CD8-positive, alpha-beta memory T cell (primary cell): ENCODE results near the gene TBC1D2. TPM values are rescaled to one million over a fixed set of nuclear protein-coding genes. Genes with fewer than 3 reads are reported as not detected.

Source experiments
- CTCF ChIA-PET: fragments of 350-600 bp; sonication (Branson Sonifier 250); formaldehyde crosslinking; loops from one replicate; lab custom pipeline; 2021; ENCODE audit warnings: antibody characterized with exemption; lab: Charles Lee
- POLR2A ChIA-PET: fragments of 350-600 bp; sonication (Branson Sonifier 250); formaldehyde crosslinking; loops from one replicate; lab custom pipeline; 2021; ENCODE audit warnings: antibody characterized with exemption; lab: Charles Lee
- DNase-seq, 5 donors: peaks; one replicate each; pipeline versions ENCODE4 v3.0.0 to v3.0.0-alpha.2; 2020 to 2022; ENCODE audit warnings: mixed read lengths in 1 of 5
- H3K27ac ChIP-seq: one replicate; pipeline ENCODE4 v1.7.0; 2013; ENCODE audit warnings: low read depth, mild to moderate bottlenecking, low read length, moderate library complexity
- H3K27me3 ChIP-seq: 2 replicates; pipeline ENCODE4 v1.7.0; 2013; ENCODE audit warnings: low read length, mild to moderate bottlenecking; ENCODE audit not compliant: insufficient read depth, poor library complexity, severe bottlenecking
- H3K36me3 ChIP-seq: 2 replicates; pipeline ENCODE4 v1.7.0; 2013; ENCODE audit warnings: mild to moderate bottlenecking, low read length, moderate library complexity; ENCODE audit not compliant: insufficient read depth
- H3K4me1 ChIP-seq: 2 replicates; pipeline ENCODE4 v1.7.0; 2013; ENCODE audit warnings: mild to moderate bottlenecking, low read length, moderate library complexity; ENCODE audit not compliant: insufficient read depth
- H3K4me3 ChIP-seq: 2 replicates; pipeline ENCODE4 v1.7.0; 2013; ENCODE audit warnings: mild to moderate bottlenecking, low read length
- H3K9me3 ChIP-seq: 2 replicates; pipeline ENCODE4 v1.7.0; 2013; ENCODE audit warnings: mild to moderate bottlenecking, low read length
- H3K27ac Mint-ChIP-seq, 8 donors: one replicate each; pipeline ENCODE4 v1.8.0; 2020 to 2021; ENCODE audit warnings: mixed read lengths in 8 of 8, mild to moderate bottlenecking in 6 of 8, inconsistent platforms in 3 of 8, moderate library complexity in 3 of 8
- H3K27me3 Mint-ChIP-seq, 2 donors: one replicate each; pipeline ENCODE4 v1.8.0; 2020 to 2021; ENCODE audit warnings: mixed read lengths in 2 of 2, mild to moderate bottlenecking in 1 of 2, moderate library complexity in 1 of 2
- H3K36me3 Mint-ChIP-seq, 3 donors: one replicate each; pipeline ENCODE4 v1.8.0; 2020 to 2021; ENCODE audit warnings: mixed read lengths in 3 of 3, inconsistent platforms in 1 of 3, mild to moderate bottlenecking in 1 of 3
- H3K4me1 Mint-ChIP-seq, 3 donors: one replicate each; pipeline ENCODE4 v1.8.0; 2020 to 2021; ENCODE audit warnings: mixed read lengths in 3 of 3, inconsistent platforms in 1 of 3, mild to moderate bottlenecking in 1 of 3
- H3K4me3 Mint-ChIP-seq, 7 donors: one replicate each; pipeline ENCODE4 v1.8.0; 2020 to 2021; ENCODE audit warnings: mixed read lengths in 7 of 7, mild to moderate bottlenecking in 6 of 7, moderate library complexity in 4 of 7, inconsistent platforms in 2 of 7
- H3K9me3 Mint-ChIP-seq, 5 donors: one replicate each; pipeline ENCODE4 v1.8.0; 2020 to 2022; ENCODE audit warnings: mixed read lengths in 5 of 5, mild to moderate bottlenecking in 3 of 5, moderate library complexity in 2 of 5, inconsistent platforms in 1 of 5
- polyA plus RNA-seq: library from polyadenylated mRNA; unstranded; fragments of 300-500 nt; fragmentation: Illumina TruSeq; gene quantifications from one replicate; pipeline ENCODE4 v1.2.3, GENCODE V29; 2021
- total RNA-seq, 2 experiments: library from RNA; stranded (reverse); gene quantifications; one replicate each; pipeline ENCODE4 v1.2.3, GENCODE V29; 2021

TBC1D2 gene
- total and polyA plus RNA-seq, 3 experiments from 2014 or later = 3.3 to 5.6 (median 4.8) TPM

DNA sequence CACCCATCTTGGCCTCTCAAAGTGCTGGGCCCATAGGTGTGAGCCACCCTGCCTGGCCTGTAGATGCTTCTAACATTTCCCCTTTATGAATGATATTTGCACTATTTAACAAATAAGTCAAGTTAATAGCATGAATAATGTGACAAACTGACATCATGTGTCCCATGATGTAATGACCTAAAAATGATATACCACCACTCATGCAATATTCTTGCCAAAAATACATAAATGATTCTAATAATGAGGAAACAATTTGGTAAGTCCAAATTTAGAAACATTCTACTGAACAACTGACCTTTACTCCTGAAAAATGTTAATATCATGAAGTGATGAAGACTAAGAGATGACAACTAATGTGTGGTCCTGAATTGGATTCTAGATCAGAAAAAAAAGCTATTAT lies 102.9 kb downstream of the TBC1D2 start:
- Mint-ChIP-seq H3K36me3 (peaks cover 0 to 40% (median 17%) of the 10 kb centered on the region in 3 donors), H3K27ac (peak overlapping the region in 1 of 8 donors; percentile 21), H3K4me3 (no peak overlapping the region), H3K4me1 (peaks cover 13 to 22% (median 21%) of the 10 kb centered on the region in 3 donors), H3K27me3 (no peaks in the 10 kb centered on the region), H3K9me3 (no peaks in the 10 kb centered on the region)
- Histone ChIP-seq H3K27ac (no peak overlapping the region), H3K27me3 (no peaks in the 10 kb centered on the region), H3K4me3 (no peak overlapping the region), H3K9me3 (no peaks in the 10 kb centered on the region), H3K36me3 (no peaks in the 10 kb centered on the region), H3K4me1 (no peaks in the 10 kb centered on the region)
- ChIA-PET CTCF (no interaction called here), POLR2A (no interaction called here)
- no peak for DNase-seq

DNA sequence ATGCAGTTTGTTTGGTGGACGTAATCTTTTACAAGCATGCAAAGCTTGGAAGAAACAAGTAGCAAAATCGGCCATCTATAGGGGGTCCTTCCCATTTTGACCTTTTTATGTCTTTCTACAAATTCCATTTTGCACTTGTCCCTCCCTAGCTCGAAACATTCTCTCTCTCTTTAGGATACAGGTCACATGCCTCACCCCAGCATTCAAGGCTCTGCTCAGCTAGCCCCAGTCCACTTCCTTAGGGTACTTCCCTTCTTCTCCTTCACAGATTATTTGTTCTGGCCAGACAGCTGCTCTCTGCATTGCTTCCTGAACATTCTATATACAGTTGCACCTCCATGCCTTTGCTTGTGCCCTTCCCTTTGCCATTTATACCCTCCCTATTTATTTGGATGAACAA lies 104.7 kb downstream of the TBC1D2 start:
- no peaks in the 10 kb centered on the region for H3K36me3 ChIP-seq
- H3K36me3 Mint-ChIP-seq = peaks cover 0 to 32% (median 13%) of the 10 kb centered on the region in 3 donors
- peak overlapping the region in 4 of 8 donors; percentile 8 to 34 (median 18) for H3K27ac Mint-ChIP-seq
- H3K9me3 Mint-ChIP-seq = no peaks in the 10 kb centered on the region
- no peak overlapping the region for H3K4me3 ChIP-seq
- no peaks in the 10 kb centered on the region for H3K4me1 ChIP-seq
- H3K27me3 ChIP-seq = no peaks in the 10 kb centered on the region
- DNase-seq = no peak
- H3K4me3 Mint-ChIP-seq = no peak overlapping the region
- H3K27me3 Mint-ChIP-seq = no peaks in the 10 kb centered on the region
- ChIA-PET POLR2A (no interaction called here), CTCF (no interaction called here)
- no peaks in the 10 kb centered on the region for H3K9me3 ChIP-seq
- H3K4me1 Mint-ChIP-seq = peaks cover 15 to 29% (median 26%) of the 10 kb centered on the region in 3 donors
- H3K27ac ChIP-seq = no peak overlapping the region

DNA sequence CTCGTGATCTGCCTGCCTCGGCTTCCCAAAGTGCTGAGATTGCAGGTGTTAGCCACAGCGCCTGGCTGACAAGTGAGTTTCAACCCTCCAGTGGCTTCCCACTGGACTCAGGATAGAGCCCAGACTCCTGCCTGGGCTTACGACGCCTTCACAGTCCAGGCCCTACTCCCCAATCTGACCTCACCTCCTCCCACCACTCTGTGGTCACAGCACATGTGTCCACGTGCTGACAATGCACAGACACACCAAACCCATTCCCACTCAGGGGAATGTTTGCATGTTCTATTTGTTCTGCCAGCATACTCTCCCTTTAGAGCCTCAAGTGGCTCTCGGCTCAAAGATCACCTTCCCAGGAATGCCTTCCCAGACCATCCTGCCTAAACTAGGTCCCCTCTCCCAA lies 105.3 kb downstream of the TBC1D2 start:
- Mint-ChIP-seq H3K9me3 (no peaks in the 10 kb centered on the region), H3K27me3 (no peaks in the 10 kb centered on the region), H3K4me3 (no peak overlapping the region), H3K4me1 (peaks cover 16 to 29% (median 26%) of the 10 kb centered on the region in 3 donors), H3K36me3 (peaks cover 0 to 32% (median 13%) of the 10 kb centered on the region in 3 donors), H3K27ac (peak overlapping the region in 5 of 8 donors; percentile 24 to 54 (median 43))
- no peaks in the 10 kb centered on the region for H3K36me3 ChIP-seq
- H3K4me3 ChIP-seq = no peak overlapping the region
- H3K27me3 ChIP-seq = no peaks in the 10 kb centered on the region
- POLR2A ChIA-PET = no interaction called here
- CTCF ChIA-PET = no interaction called here
- H3K27ac ChIP-seq = no peak overlapping the region
- DNase-seq = no peak
- no peaks in the 10 kb centered on the region for H3K4me1 ChIP-seq
- H3K9me3 ChIP-seq = no peaks in the 10 kb centered on the region

- peaks cover 0 to 31% (median 13%) of the 10 kb centered on the region in 3 donors for H3K36me3 Mint-ChIP-seq
- Histone ChIP-seq H3K4me3 (no peak overlapping the region), H3K9me3 (no peaks in the 10 kb centered on the region), H3K27ac (no peak overlapping the region), H3K4me1 (no peaks in the 10 kb centered on the region), H3K27me3 (no peaks in the 10 kb centered on the region), H3K36me3 (no peaks in the 10 kb centered on the region)
- ChIA-PET CTCF (interaction anchor here (0.6 to 1.3 kb wide), 2 partner anchors 8 to 10 kb away, joined by 3 read pairs; no protein-coding TSS in a partner anchor), POLR2A (no interaction called here)
- H3K27ac Mint-ChIP-seq = peak overlapping the region in 2 of 8 donors; percentile 49 to 70
- no peaks in the 10 kb centered on the region for H3K27me3 Mint-ChIP-seq
- DNase-seq = no peak
- no peaks in the 10 kb centered on the region for H3K9me3 Mint-ChIP-seq
- no peak overlapping the region for H3K4me3 Mint-ChIP-seq
- peaks cover 16 to 29% (median 26%) of the 10 kb centered on the region in 3 donors for H3K4me1 Mint-ChIP-seq
Measured at GRCh38 chr9:98149422-98149821, 106.0 kb downstream of the TBC1D2 start.

Other genes starting within 250 kb of the TBC1D2 start
- 10 to 100 TPM; 33.2 to 34.8 TPM for gene NANS, start 198.9 kb downstream of the TBC1D2 start, total RNA-seq
- 29.3 TPM for gene NANS, start 198.9 kb downstream of the TBC1D2 start, polyA plus RNA-seq
- 10 to 100 TPM; 46.2 to 52.1 TPM for gene TRIM14, start 136.4 kb downstream of the TBC1D2 start, total RNA-seq
- gene TRIM14, start 136.4 kb downstream of the TBC1D2 start, polyA plus RNA-seq = 92.5 TPM
- gene CORO2A, start 63.0 kb downstream of the TBC1D2 start, total RNA-seq = 1 to 10 TPM; 5.1 TPM
- gene CORO2A, start 63.0 kb downstream of the TBC1D2 start, polyA plus RNA-seq = 11.9 TPM